GM12878 (cell line): ENCODE measurements around the gene GDPD1. TPM values are rescaled to one million over a fixed set of nuclear protein-coding genes. Genes with fewer than 3 reads are reported as not detected.

Experiments
- ATAC-seq: fragments of 200-7000 bp; cut with Tn5 transposase; 3 replicates; pipeline ENCODE4 v1.9.1; 2020; ENCODE audit warnings: mild to moderate bottlenecking, moderate library complexity
- BruUV-seq: library from RNA; stranded (reverse); fragments of 400-500 nt; replicated peaks from 2 replicates; lab custom pipeline; 2021; lab: Mats Ljungman, UMichigan
- CTCF ChIA-PET: fragments of 300-600 bp; sonication (Branson Sonifier 250); formaldehyde crosslinking; extraction: SDS; loops from one replicate; lab custom pipeline; 2021; ENCODE audit warnings: inconsistent platforms; lab: Yijun Ruan, JAX
- POLR2A ChIA-PET: fragments of 350-600 bp; formaldehyde crosslinking; extraction: SDS; loops from one replicate; lab custom pipeline; 2021; ENCODE audit warnings: inconsistent platforms; lab: Charles Lee
- RAD21 ChIA-PET: fragments of 300-600 bp; sonication (Branson Sonifier 250); formaldehyde crosslinking; loops from one replicate; lab custom pipeline; 2023; ENCODE audit warnings: antibody characterized with exemption; ENCODE audit not compliant: unreplicated experiment; lab: Charles Lee
- SMC1A ChIA-PET: fragments of 300-600 bp; sonication (Branson Sonifier 250); formaldehyde crosslinking; loops from one replicate; lab custom pipeline; 2023; ENCODE audit not compliant: unreplicated experiment, uncharacterized antibody; lab: Charles Lee
- DNase-seq: peaks from one replicate; pipeline ENCODE4 v3.0.0-alpha.2; 2011; ENCODE audit warnings: low read depth, low spot score
- FAIRE-seq: peaks from 3 replicates; lab custom pipeline; 2011; peaks lifted over from hg19 to GRCh38; lab: Jason Lieb, UNC
- H2AFZ ChIP-seq: 2 replicates; pipeline ENCODE4 v1.6.0; 2011; ENCODE audit warnings: low read depth, low read length, control low read depth; ENCODE audit not compliant: control insufficient read depth
- H3K27ac ChIP-seq: 2 replicates; pipeline ENCODE4 v1.5.1; 2011; ENCODE audit warnings: control low read depth; ENCODE audit not compliant: control insufficient read depth, insufficient read depth
- H3K27me3 ChIP-seq, 2 experiments: replicated peaks in 1 of 2; 2 replicates each; pipeline versions ENCODE4 v1.6.0 to v1.6.1; 2011; ENCODE audit warnings: low read length in 1 of 2; ENCODE audit not compliant: control insufficient read depth in 2 of 2, insufficient read depth in 2 of 2
- H3K36me3 ChIP-seq, 2 experiments: 2 replicates each; pipeline ENCODE4 v1.5.1; 2011; ENCODE audit warnings: low read length in 1 of 2; ENCODE audit not compliant: control insufficient read depth in 2 of 2, insufficient read depth in 2 of 2
- H3K4me1 ChIP-seq: 2 replicates; pipeline ENCODE4 v1.6.1; 2011; ENCODE audit warnings: mild to moderate bottlenecking, low read length, moderate library complexity, mixed read lengths; ENCODE audit not compliant: control insufficient read depth, insufficient read depth
- H3K4me2 ChIP-seq: 2 replicates; pipeline ENCODE4 v1.6.0; 2011; ENCODE audit warnings: control low read depth; ENCODE audit not compliant: control insufficient read depth, insufficient read depth
- H3K4me3 ChIP-seq: fragments of 200-600 bp; sonication (generic); 2 replicates; pipeline ENCODE4 v1.5.1; 2016
- H3K79me2 ChIP-seq: 2 replicates; pipeline ENCODE4 v1.6.0; 2011; ENCODE audit warnings: low read length; ENCODE audit not compliant: control insufficient read depth, insufficient read depth
- H3K9ac ChIP-seq: 2 replicates; pipeline ENCODE4 v1.8.0; 2011; ENCODE audit warnings: low read length, control low read depth, mixed read lengths; ENCODE audit not compliant: control insufficient read depth, insufficient read depth
- H3K9me3 ChIP-seq: replicated peaks from 3 replicates; pipeline ENCODE4 v1.5.1; 2011; ENCODE audit warnings: mild to moderate bottlenecking, low read length; ENCODE audit not compliant: control insufficient read depth, insufficient read depth
- H4K20me1 ChIP-seq: 2 replicates; pipeline ENCODE4 v1.6.0; 2011; ENCODE audit not compliant: control insufficient read depth, insufficient read depth
- ATF2 ChIP-seq: IDR thresholded peaks from 2 replicates; pipeline ENCODE4 v1.6.1; 2012; ENCODE audit warnings: low read length, inconsistent platforms
- ATF7 ChIP-seq: fragments of 450-650 bp; IDR thresholded peaks from 2 replicates; pipeline ENCODE4 v1.6.1; 2016; ENCODE audit warnings: low read depth, mild to moderate bottlenecking
- CBX5 ChIP-seq: sonication (generic); IDR thresholded peaks from 2 replicates; pipeline ENCODE4 v1.6.1; 2016; ENCODE audit warnings: low read depth, moderate library complexity, mild to moderate bottlenecking, inconsistent platforms
- DPF2 ChIP-seq: fragments of 450-650 bp; IDR thresholded peaks from 2 replicates; pipeline ENCODE4 v1.6.1; 2017; ENCODE audit warnings: mild to moderate bottlenecking
- HDGF ChIP-seq: fragments of 450-650 bp; IDR thresholded peaks from 2 replicates; pipeline ENCODE4 v1.6.1; 2016; ENCODE audit warnings: antibody characterized with exemption
- IKZF1 ChIP-seq: fragments of 450-650 bp; conservative IDR thresholded peaks from 2 replicates; pipeline ENCODE4 v1.6.1; 2017; ENCODE audit warnings: antibody characterized with exemption, mild to moderate bottlenecking
- PAX5 ChIP-seq: IDR thresholded peaks from 2 replicates; pipeline ENCODE4 v1.6.1; 2011; ENCODE audit warnings: low read depth, low read length, borderline replicate concordance
- RB1 ChIP-seq: fragments of 450-650 bp; formaldehyde crosslinking; IDR thresholded peaks from 2 replicates; pipeline ENCODE4 v1.6.1; 2017; ENCODE audit warnings: mild to moderate bottlenecking, borderline replicate concordance
- RUNX3 ChIP-seq: IDR thresholded peaks from 2 replicates; pipeline ENCODE4 v1.6.1; 2012; ENCODE audit warnings: low read length, inconsistent platforms
- SIN3A ChIP-seq: IDR thresholded peaks from 2 replicates; pipeline ENCODE4 v1.6.1; 2012; ENCODE audit warnings: low read depth, low read length, improper control_type of control experiment
- SIX5 ChIP-seq: IDR thresholded peaks from 2 replicates; pipeline ENCODE4 v1.6.1; 2011; ENCODE audit warnings: mild to moderate bottlenecking, low read depth, low read length, moderate library complexity; ENCODE audit not compliant: severe bottlenecking
- SMAD1 ChIP-seq: fragments of 450-650 bp; IDR thresholded peaks from 2 replicates; pipeline ENCODE4 v1.6.1; 2018; ENCODE audit warnings: mild to moderate bottlenecking, low read depth; ENCODE audit not compliant: partially characterized antibody
- SREBF1 ChIP-seq: IDR thresholded peaks from 2 replicates; pipeline ENCODE4 v1.6.1; 2012; ENCODE audit warnings: mild to moderate bottlenecking, low read length
- SUPT20H ChIP-seq: IDR thresholded peaks from 2 replicates; pipeline ENCODE4 v1.6.1; 2011; ENCODE audit warnings: low read depth, mild to moderate bottlenecking, low read length, moderate library complexity, borderline replicate concordance; ENCODE audit not compliant: control insufficient read depth
- TCF3 ChIP-seq: IDR thresholded peaks from 2 replicates; pipeline ENCODE4 v1.6.1; 2012; ENCODE audit warnings: low read depth, mild to moderate bottlenecking, low read length, borderline replicate concordance; ENCODE audit not compliant: insufficient read depth
- WRNIP1 ChIP-seq: IDR thresholded peaks from 2 replicates; pipeline ENCODE4 v1.6.1; 2011; ENCODE audit warnings: low read depth, low read length, improper control_type of control experiment, borderline replicate concordance
- WGBS: methylation state at CpG from one replicate; pipeline ENCODE4 v1.1.6; 2016; ENCODE audit warnings: low lambda C conversion rate; ENCODE audit not compliant: insufficient replicate concordance, insufficient coverage; ENCODE audit errors: missing lambda C conversion rate; 5-methylcytosine and 5-hydroxymethylcytosine counted together
- in situ Hi-C: fragments of 300-500 bp; cut with MboI; formaldehyde crosslinking; loops from 9 replicates; pipeline ENCODE4 v1.14.3; 2018; ENCODE audit warnings: mixed read lengths
- intact Hi-C: fragments of 100-400 bp; cut with micrococcal nuclease; formaldehyde crosslinking; loops from one replicate; pipeline ENCODE4 v1.14.2; 2022; ENCODE audit not compliant: unreplicated experiment
- polyA plus RNA-seq, 11 experiments: library from polyadenylated mRNA; depleted of rRNA in 4 of 11; unstranded in 6 of 11; stranded (reverse) in 5 of 11; fragments of >200 nt; fragmentation: Nextera tagmentation in 4 of 11; fragmentation: Illumina TruSeq in 1 of 11; extraction: Ambion mirVana in 4 of 11; extraction: Trizol in 1 of 11; gene quantifications; 1 replicate in 1 of 11; 2 replicates in 10 of 11; pipeline versions ENCODE4 v1.2.1 to v1.2.3, GENCODE V29; 2011 to 2016; ENCODE audit warnings: inconsistent platforms in 2 of 11, missing spikeins in 2 of 11, low read depth in 1 of 11
- total RNA-seq, 4 experiments: library from RNA; depleted of rRNA in 3 of 4; stranded (reverse); fragments of >200 nt in 3 of 4; fragmentation: Illumina TruSeq in 1 of 4; extraction: Trizol in 1 of 4; gene quantifications; 2 replicates each; pipeline versions ENCODE4 v1.2.1 to v1.2.3, GENCODE V29; 2013 to 2021
- TF ChIP-seq, protein P1 (sequence below): fragments of 450-650 bp; IDR thresholded peaks from 2 replicates; pipeline ENCODE4 v1.6.1; 2014; ENCODE audit warnings: mild to moderate bottlenecking
- TF ChIP-seq, protein P2 (sequence below): IDR thresholded peaks from 2 replicates; pipeline ENCODE4 v1.6.1; 2012; ENCODE audit warnings: low read depth, low read length, improper control_type of control experiment

The GDPD1 gene
- total and polyA plus RNA-seq, 10 of the 15 experiments (the other 5 are each of a cell fraction or from before 2014, with no cell fraction given): 0.18 to 1.6 (median 0.69) TPM

GRCh38 chr17:59180626-59181025 lies 39.7 kb upstream of the GDPD1 start:
- ATAC-seq (no peak), DNase-seq (no peak), FAIRE-seq (no peak)
- ChIA-PET SMC1A (no interaction called here), RAD21 (no interaction called here), CTCF (interaction anchor here (0.6 kb wide), 1 partner anchor 592 kb away, joined by 4 read pairs; no protein-coding TSS in a partner anchor), POLR2A (interaction anchor here (0.7 kb wide), 1 partner anchor 636 kb away, joined by 3 read pairs; no protein-coding TSS in a partner anchor)
- no peaks in the 10 kb centered on the region for H3K4me1 ChIP-seq
- no peaks in the 10 kb centered on the region for H3K79me2 ChIP-seq
- intact Hi-C loops: no loop called here
- no peak overlapping the region for H3K4me3 ChIP-seq
- TF ChIP-seq ATF2 (no peak), RB1 (no peak), SREBF1 (no peak)
- BruUV-seq: no TSS peak
- H3K9me3 ChIP-seq: no peaks in the 10 kb centered on the region
- no peak overlapping the region for H3K9ac ChIP-seq
- no peak overlapping the region for H3K27ac ChIP-seq
- H3K27me3 ChIP-seq: no peaks in the 10 kb centered on the region
- WGBS: over 99% methylated on average over 9 of the region's 9 CpGs
- no peaks in the 10 kb centered on the region for H4K20me1 ChIP-seq
- peaks cover 0 to 6% of the 10 kb centered on the region in 2 experiments; a peak in 3 of 4 replicates for H3K36me3 ChIP-seq
- in situ Hi-C loops: no loop called here
- no peak overlapping the region for H2AFZ ChIP-seq
- H3K4me2 ChIP-seq: no peak overlapping the region

DNA sequence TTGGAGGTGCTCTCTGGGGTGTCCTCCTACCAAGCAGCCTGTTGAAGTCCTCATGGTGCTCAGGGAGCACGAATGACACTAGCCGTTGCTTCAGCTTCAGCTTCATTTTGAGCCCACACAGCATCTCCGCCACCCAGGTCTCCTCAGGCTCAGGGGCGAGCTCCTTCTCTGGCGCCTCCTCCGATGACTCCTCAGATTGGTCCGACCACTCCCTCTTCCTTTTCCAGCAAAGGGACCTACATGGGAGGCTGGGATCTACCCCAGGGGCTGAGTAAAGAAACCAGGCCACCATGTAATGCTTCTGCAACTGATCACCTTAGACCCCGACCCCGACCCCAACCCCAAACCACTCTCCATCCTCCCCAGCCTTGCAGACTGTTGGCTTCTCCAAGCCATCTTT lies 38.8 kb upstream of the GDPD1 start:
- 100% methylated on average over 7 of the region's 9 CpGs for WGBS
- RAD21 ChIA-PET: no interaction called here
- H2AFZ ChIP-seq: no peak overlapping the region
- H3K4me1 ChIP-seq: no peaks in the 10 kb centered on the region
- no peaks in the 10 kb centered on the region for H3K79me2 ChIP-seq
- no peaks in the 10 kb centered on the region for H4K20me1 ChIP-seq
- ATAC-seq: no peak
- H3K9ac ChIP-seq: no peak overlapping the region
- H3K9me3 ChIP-seq: no peaks in the 10 kb centered on the region
- intact Hi-C loops (no loop called here), in situ Hi-C loops (no loop called here)
- peaks cover 0 to 9% of the 10 kb centered on the region in 2 experiments; a peak in 3 of 4 replicates for H3K36me3 ChIP-seq
- no peaks in the 10 kb centered on the region for H3K27me3 ChIP-seq
- SMC1A ChIA-PET: no interaction called here
- no TSS peak for BruUV-seq
- no peak overlapping the region for H3K4me2 ChIP-seq
- FAIRE-seq: no peak
- H3K27ac ChIP-seq: no peak overlapping the region
- POLR2A ChIA-PET: no interaction called here
- no peak for DNase-seq
- H3K4me3 ChIP-seq: no peak overlapping the region
- CTCF ChIA-PET: no interaction called here
- TF ChIP-seq RUNX3: no peak
- no peak for TF ChIP-seq WRNIP1
- TF ChIP-seq DPF2: no peak
- TF ChIP-seq, protein P1, sequence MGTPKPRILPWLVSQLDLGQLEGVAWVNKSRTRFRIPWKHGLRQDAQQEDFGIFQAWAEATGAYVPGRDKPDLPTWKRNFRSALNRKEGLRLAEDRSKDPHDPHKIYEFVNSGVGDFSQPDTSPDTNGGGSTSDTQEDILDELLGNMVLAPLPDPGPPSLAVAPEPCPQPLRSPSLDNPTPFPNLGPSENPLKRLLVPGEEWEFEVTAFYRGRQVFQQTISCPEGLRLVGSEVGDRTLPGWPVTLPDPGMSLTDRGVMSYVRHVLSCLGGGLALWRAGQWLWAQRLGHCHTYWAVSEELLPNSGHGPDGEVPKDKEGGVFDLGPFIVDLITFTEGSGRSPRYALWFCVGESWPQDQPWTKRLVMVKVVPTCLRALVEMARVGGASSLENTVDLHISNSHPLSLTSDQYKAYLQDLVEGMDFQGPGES: no peak
- TF ChIP-seq SIX5: no peak
- no peak for TF ChIP-seq PAX5
- no peak for TF ChIP-seq TCF3
- TF ChIP-seq HDGF: no peak
- TF ChIP-seq IKZF1: no peak
- TF ChIP-seq SUPT20H: no peak
- TF ChIP-seq ATF7: no peak
- TF ChIP-seq SIN3A: no peak
- TF ChIP-seq, protein P2, sequence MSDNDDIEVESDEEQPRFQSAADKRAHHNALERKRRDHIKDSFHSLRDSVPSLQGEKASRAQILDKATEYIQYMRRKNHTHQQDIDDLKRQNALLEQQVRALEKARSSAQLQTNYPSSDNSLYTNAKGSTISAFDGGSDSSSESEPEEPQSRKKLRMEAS: no peak
- TF ChIP-seq SMAD1: no peak
- no peak for TF ChIP-seq CBX5
